Activated T-cell treated with anti-CD3 and anti-CD28 coated beads, Interleukin-2, amount 50 U/mL, for 1 hour (primary cell): ENCODE measurements around the gene STK35.
A peak's percentile ranks its signal among the peaks of the same experiment; 100 is the strongest.
"Not testable (repeated sequence)": the region's sequence is repeated elsewhere in the genome, so short reads cannot be mapped to it uniquely, and the experiment has no call there.

Source experiments
- DNase-seq: peaks from one replicate; pipeline ENCODE4 v3.0.0-alpha.2; 2020

STK35 gene

GRCh38 chr20:2163757-2164156 lies 62.1 kb downstream of the STK35 start:
- DNase-seq: no peak

- DNase-seq: no peak
These were observed 62.8 kb downstream of the STK35 start for GRCh38 chr20:2164421-2164820.

DNA sequence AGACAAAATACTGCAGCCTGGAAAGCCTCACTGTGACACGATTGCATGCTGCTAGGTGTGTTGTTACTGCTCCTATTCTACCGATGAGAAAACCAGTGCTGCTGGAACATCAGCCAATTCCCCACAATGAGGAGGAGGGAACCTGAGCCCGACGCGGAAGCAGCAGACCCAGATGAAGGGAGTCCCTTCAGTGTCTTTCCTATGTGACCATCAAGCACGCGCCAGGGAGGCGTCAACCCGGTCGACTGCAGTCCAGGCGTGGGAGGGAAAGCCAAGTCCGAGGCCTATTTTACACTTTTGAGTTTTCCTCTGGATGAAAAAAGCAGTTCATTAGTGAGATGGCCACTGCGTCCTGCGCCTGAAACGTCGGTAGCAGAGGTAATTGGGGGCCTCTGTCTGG lies 63.3 kb downstream of the STK35 start:
- no peak for DNase-seq

GRCh38 chr20:2165871-2166270 lies 64.2 kb downstream of the STK35 start:
- DNase-seq: no peak

GRCh38 chr20:2167112-2167511 lies 65.5 kb downstream of the STK35 start:
- DNase-seq: no peak

DNA sequence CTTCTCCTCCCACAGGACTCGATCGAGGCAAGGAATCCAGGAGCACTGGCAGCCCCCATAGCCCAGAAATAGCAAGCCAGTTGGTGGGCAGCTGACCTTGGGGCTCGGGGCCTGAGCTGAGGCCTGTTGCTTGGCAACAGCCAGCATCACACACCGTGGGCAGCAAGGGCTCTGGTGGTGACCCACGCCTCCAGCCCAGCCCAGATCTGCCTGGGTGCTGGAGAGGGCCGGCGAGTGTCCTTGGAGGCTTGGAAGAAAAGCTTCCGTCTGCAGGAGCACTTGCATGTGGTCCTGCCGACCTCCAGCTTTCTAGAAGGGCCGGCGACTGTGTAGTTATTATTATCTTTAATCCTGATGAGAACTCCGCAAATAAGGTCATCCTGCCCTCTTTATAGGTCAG lies 67.3 kb downstream of the STK35 start:
- DNase-seq: no peak

GRCh38 chr20:2169456-2170088 lies 67.9 kb downstream of the STK35 start:
- no peak for DNase-seq

- DNase-seq: no peak
These were observed 68.8 kb downstream of the STK35 start for GRCh38 chr20:2170404-2170803.

DNA sequence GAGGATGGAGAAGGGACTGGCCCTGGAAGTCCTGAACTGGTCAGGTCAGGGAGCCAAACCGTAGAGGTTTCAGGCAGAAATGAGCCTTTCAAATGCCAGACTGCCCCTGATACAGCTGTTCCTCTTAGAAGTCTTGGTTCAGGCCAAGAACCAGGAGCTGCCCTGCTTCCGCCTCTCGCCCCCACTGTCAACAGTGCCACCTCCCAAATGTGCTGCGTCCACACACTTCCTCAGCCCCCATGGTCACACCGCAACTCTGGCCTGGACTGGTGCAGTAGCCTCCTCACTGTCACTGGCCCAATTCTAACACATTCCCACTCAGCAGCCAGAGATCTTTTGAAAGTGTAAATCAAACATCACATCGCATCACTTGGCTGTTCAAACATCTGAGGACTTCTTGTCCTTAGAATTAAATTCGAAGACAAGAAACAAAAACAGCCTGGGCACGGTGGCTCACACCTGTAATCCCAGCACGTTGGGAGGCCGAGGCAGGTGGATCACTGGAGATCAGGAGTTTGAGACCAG lies 69.7 kb downstream of the STK35 start:
- no peak for DNase-seq

DNA sequence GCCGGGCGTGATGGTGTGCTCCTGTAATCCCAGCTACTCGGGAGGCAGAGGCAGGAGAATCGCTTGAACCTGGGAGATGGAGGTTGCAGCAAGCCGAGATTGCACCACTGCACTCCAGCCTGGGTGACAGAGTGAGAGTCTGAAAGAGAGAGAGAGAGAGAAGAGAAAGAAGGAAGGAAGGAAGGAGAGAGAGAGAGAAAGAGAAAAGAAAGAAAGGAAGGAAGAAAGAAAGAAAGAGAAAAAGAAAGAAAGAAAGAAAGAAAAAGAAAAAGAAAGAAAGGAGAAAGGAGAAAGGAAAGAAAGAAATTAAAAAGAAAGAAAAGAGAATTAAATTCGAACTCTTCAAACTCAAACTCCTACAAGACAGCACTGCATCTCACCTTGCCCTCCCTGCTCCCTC lies 70.2 kb downstream of the STK35 start:
- not testable (repeated sequence) for DNase-seq

DNA sequence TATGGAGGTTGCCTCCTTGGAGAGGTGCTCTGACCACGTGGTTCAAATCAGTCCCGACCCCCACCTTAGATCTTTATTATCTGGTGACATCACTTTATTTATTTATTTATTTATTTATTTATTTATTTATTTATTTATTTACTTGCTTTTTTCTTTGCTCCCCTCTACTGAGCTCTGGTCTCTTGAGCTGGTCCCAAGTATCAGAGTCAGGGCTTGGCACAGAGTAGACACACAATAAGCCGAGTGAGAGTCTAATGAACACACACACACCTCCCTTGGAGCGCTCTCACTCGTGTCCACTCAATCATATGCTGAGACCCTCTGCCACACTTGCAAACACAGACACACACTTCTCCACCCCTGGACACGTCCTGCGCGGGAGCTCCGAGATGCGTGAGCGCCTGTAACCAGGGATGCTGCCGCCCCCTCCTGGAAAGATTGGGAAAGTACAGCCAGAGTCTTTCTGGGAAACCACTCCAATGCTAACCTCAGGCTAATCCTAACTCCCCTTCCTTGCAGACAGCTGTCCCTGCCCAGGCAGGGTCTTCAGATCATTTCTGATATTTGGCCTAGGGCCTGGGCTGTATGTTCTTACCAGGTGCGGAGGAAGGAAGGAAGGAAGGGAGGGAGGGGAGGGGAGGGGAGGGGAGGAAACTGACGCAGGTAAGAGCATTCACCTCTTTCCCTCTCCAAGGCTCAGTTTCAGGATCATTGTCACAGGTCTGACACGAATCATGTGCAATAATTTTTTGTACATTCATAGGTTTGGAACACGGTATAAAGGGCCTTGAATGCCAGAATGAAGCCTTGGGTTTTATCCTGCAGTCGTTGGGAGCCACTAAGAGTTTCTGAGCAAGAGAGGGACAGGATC lies 70.9 kb downstream of the STK35 start:
- peak; percentile 69 for DNase-seq

DNA sequence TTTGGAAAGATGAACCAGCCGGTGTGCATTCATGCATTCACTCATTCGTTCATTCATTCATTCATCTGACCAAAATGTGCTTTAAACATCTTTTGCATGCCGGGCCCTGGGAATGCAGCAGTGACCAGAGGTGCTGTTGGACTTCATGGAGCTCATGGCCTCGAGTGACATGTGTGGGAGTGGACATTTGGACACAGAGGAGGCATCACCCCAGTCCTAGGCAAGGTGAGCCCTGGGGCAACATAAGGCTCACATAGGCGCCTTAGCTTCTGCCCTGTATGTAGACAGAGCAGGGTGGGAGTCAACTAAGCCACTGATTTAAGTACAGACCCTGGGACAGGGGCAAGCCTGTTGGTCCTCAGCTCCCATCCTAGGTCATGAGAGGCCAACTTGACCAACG lies 71.6 kb downstream of the STK35 start:
- DNase-seq: no peak

- DNase-seq: no peak
These were observed 72.4 kb downstream of the STK35 start for GRCh38 chr20:2174067-2174466.

GRCh38 chr20:2176946-2177345 lies 75.3 kb downstream of the STK35 start:
- no peak for DNase-seq

- DNase-seq: no peak
These were observed 76.9 kb downstream of the STK35 start for GRCh38 chr20:2178318-2179232.

- DNase-seq: no peak
These were observed 77.6 kb downstream of the STK35 start for GRCh38 chr20:2179233-2179580.

DNA sequence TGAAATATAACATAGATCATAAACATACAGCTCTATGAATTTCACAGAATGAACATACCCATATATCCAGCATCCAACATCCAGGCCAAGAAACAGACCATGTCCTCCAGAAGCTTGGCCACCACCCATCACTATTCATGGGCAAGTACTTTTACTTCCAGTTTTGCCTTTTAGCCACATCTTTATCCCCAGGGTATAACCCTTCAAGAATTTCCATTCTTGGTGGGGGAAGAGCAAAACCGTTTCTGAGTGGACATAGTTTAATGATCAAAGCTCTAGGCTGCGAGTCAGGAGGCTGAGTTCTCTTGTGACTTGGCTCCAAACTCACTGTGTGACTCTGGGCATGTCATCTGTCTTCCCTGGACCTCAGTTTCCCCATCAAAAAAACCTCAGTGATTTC lies 78.3 kb downstream of the STK35 start:
- DNase-seq: no peak

GRCh38 chr20:2183381-2183780 lies 81.8 kb downstream of the STK35 start:
- no peak for DNase-seq

- DNase-seq: not testable (repeated sequence)
These were observed 83.3 kb downstream of the STK35 start for GRCh38 chr20:2184933-2185332.

GRCh38 chr20:2195614-2196013 lies 94.0 kb downstream of the STK35 start:
- no peak for DNase-seq

GRCh38 chr20:2197166-2197565 lies 95.5 kb downstream of the STK35 start:
- no peak for DNase-seq
